Activated CD8-positive, alpha-beta T cell treated with anti-CD3 and anti-CD28 coated beads for 36 hours (primary cell): ENCODE data around the gene LUC7L2. TPM values are rescaled to one million over a fixed set of nuclear protein-coding genes. Genes with fewer than 3 reads are reported as not detected.

Experiments used
- ATAC-seq: fragments of 200-7000 bp; cut with Tn5 transposase; one replicate; pipeline ENCODE4 v1.10.0; 2021; ENCODE audit warnings: mild to moderate bottlenecking, moderate library complexity
- CTCF ChIA-PET: fragments of 350-600 bp; sonication (Branson Sonifier 250); formaldehyde crosslinking; loops from one replicate; lab custom pipeline; 2021; ENCODE audit warnings: antibody characterized with exemption; lab: Charles Lee
- POLR2A ChIA-PET: fragments of 350-600 bp; sonication (Branson Sonifier 250); formaldehyde crosslinking; loops from one replicate; lab custom pipeline; 2021; ENCODE audit warnings: antibody characterized with exemption; lab: Charles Lee
- DNase-seq: peaks from one replicate; pipeline ENCODE4 v3.0.0-alpha.2; 2020
- H3K27ac Mint-ChIP-seq: one replicate; pipeline ENCODE4 v1.8.0; 2021; ENCODE audit warnings: mild to moderate bottlenecking, mixed read lengths
- H3K27me3 Mint-ChIP-seq: one replicate; pipeline ENCODE4 v1.8.0; 2021; ENCODE audit warnings: mixed read lengths
- H3K36me3 Mint-ChIP-seq: one replicate; pipeline ENCODE4 v1.8.0; 2021; ENCODE audit warnings: low read depth, mixed read lengths
- H3K4me1 Mint-ChIP-seq: one replicate; pipeline ENCODE4 v1.8.0; 2021; ENCODE audit warnings: low read depth, mixed read lengths
- H3K4me3 Mint-ChIP-seq: one replicate; pipeline ENCODE4 v1.8.0; 2021; ENCODE audit warnings: mild to moderate bottlenecking, moderate library complexity, mixed read lengths
- H3K9me3 Mint-ChIP-seq: one replicate; pipeline ENCODE4 v1.8.0; 2021; ENCODE audit warnings: mixed read lengths
- CTCF ChIP-seq: fragments of 200-600 bp; IDR thresholded peaks from one replicate; pipeline ENCODE4 v1.8.0; 2022; ENCODE audit warnings: antibody characterized with exemption, mild to moderate bottlenecking
- intact Hi-C: fragments of 100-400 bp; cut with micrococcal nuclease; formaldehyde crosslinking; loops from one replicate; pipeline ENCODE4 v1.10.0; 2022
- total RNA-seq, 2 experiments: library from RNA; stranded (reverse); gene quantifications; one replicate each; pipeline ENCODE4 v1.2.3, GENCODE V29; 2021

The LUC7L2 gene
- total RNA-seq, 2 experiments from 2014 or later, result 133 to 140 TPM

- no peaks in the 10 kb centered on the region for H3K27me3 Mint-ChIP-seq
- CTCF ChIA-PET, result no interaction called here
- no peak for DNase-seq
- no peaks in the 10 kb centered on the region for H3K9me3 Mint-ChIP-seq
- intact Hi-C loops, result no loop called here
- no peak for ATAC-seq
- no peak overlapping the region for H3K27ac Mint-ChIP-seq
- POLR2A ChIA-PET, result no interaction called here
- peaks cover 16% of the 10 kb centered on the region for H3K36me3 Mint-ChIP-seq
- H3K4me1 Mint-ChIP-seq, result peaks cover 5% of the 10 kb centered on the region
- no peak for TF ChIP-seq CTCF
- H3K4me3 Mint-ChIP-seq, result no peak overlapping the region
Measured at GRCh38 chr7:139430443-139430842, 70.7 kb downstream of the LUC7L2 start.

DNA sequence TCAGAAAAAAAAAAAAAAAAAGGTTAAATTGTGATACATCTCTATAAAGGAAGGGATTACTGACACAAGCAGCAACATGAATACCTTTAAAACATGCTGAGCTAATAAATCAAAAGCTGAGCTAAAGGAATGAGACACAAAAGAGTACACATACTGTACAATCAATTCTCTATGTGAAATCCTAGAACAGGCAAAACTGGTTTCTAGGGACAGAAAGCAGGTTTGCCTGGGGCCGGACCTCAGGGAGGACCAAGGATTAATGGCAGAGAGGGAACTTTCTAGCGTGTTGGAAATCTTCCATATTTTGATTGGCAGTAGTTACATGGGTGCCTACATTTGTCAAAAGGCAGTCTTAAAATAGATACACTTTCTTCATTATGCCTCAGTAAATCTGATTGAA, 71.3 kb downstream of the LUC7L2 start:
- intact Hi-C loops, result no loop called here
- DNase-seq (no peak), ATAC-seq (no peak)
- no peak for TF ChIP-seq CTCF
- H3K9me3 Mint-ChIP-seq, result no peaks in the 10 kb centered on the region
- CTCF ChIA-PET, result interaction anchor here (1.2 kb wide), 1 partner anchor 8 kb away, joined by 3 read pairs; no protein-coding TSS in a partner anchor
- no peak overlapping the region for H3K4me3 Mint-ChIP-seq
- no peaks in the 10 kb centered on the region for H3K27me3 Mint-ChIP-seq
- H3K36me3 Mint-ChIP-seq, result peaks cover 18% of the 10 kb centered on the region
- H3K27ac Mint-ChIP-seq, result no peak overlapping the region
- POLR2A ChIA-PET, result interaction anchor here (0.7 to 1.1 kb wide), 3 partner anchors 12 to 378 kb away, joined by 3 read pairs; no protein-coding TSS in a partner anchor
- peaks cover 5% of the 10 kb centered on the region for H3K4me1 Mint-ChIP-seq

DNA sequence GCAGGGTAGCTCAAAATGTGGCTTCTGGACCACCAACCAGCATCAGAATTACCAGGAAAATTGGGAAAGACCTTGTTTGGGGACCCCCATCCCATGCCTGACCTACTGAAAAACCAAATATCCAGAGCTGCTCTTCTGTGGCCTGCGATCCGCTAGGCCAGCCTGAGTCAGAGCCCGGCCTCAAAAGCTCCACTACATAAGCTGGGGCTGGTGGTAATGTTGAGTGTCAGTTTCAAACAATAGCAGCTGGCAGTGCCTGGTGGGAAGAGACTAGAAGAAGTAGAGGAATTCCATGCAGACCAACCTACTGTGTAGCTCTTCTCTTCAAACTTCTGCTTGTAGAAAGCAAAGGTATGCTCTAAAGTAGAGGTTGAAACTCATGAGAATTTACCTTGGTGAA, 71.8 kb downstream of the LUC7L2 start:
- no peaks in the 10 kb centered on the region for H3K9me3 Mint-ChIP-seq
- peaks cover 18% of the 10 kb centered on the region for H3K36me3 Mint-ChIP-seq
- peaks cover 5% of the 10 kb centered on the region for H3K4me1 Mint-ChIP-seq
- DNase-seq (no peak), ATAC-seq (no peak)
- ChIA-PET CTCF (interaction anchor here (1.2 kb wide), 1 partner anchor 9 kb away, joined by 3 read pairs; no protein-coding TSS in a partner anchor), POLR2A (interaction anchor here (0.7 to 1.1 kb wide), 3 partner anchors 13 to 377 kb away, joined by 3 read pairs; no protein-coding TSS in a partner anchor)
- no peak for TF ChIP-seq CTCF
- no peak overlapping the region for H3K4me3 Mint-ChIP-seq
- intact Hi-C loops, result no loop called here
- no peak overlapping the region for H3K27ac Mint-ChIP-seq
- no peaks in the 10 kb centered on the region for H3K27me3 Mint-ChIP-seq

DNA sequence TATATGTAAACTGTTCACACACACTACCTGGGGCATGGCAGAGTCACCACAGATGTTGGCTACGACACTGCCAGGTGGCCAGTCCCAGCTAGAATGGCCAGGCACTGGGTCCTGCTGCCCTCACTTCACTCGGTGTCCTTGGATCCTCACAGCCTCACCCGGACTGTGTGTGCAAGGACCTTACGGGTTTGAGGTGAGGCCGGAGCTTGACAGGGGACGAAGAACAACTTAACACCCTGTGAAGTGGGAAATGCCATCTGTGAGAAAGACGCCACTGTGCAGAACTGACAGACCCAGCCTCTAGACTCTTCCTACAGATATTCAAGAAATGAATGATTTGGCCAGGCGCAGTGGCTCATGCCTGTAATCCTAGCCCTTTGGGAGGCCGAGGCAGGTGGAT, 77.1 kb downstream of the LUC7L2 start:
- H3K36me3 Mint-ChIP-seq, result peaks cover 4% of the 10 kb centered on the region
- no peak overlapping the region for H3K27ac Mint-ChIP-seq
- no peak for TF ChIP-seq CTCF
- ATAC-seq (no peak), DNase-seq (no peak)
- POLR2A ChIA-PET, result no interaction called here
- no peaks in the 10 kb centered on the region for H3K27me3 Mint-ChIP-seq
- CTCF ChIA-PET, result interaction anchor here (1.1 to 4.2 kb wide), 4 partner anchors 11 to 26 kb away, joined by 3 to 46 read pairs (median 4); no protein-coding TSS in a partner anchor
- peaks cover 5% of the 10 kb centered on the region for H3K4me1 Mint-ChIP-seq
- H3K9me3 Mint-ChIP-seq, result no peaks in the 10 kb centered on the region
- intact Hi-C loops, result no loop called here
- H3K4me3 Mint-ChIP-seq, result no peak overlapping the region

DNA sequence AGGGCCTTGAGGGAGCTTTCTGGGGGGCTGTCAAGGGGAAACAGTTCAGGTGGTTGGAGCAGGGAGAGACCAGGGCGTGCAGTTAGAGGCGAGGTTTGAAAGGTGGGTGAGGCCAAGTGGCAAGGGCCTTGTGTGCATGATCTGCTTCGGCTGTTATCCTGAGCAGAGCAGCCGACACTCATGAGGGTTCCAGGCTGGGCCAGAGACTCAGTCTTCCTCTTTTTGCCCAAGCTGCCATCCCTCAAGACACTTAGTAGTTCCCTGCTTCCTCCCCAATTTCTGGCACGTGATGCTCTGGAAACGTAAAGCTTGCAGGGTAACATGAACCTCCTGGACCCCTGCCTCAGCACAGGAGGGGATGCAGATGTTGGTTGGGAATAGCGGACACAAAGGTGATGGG, 79.7 kb downstream of the LUC7L2 start:
- ChIA-PET CTCF (no interaction called here), POLR2A (no interaction called here)
- peaks cover 1% of the 10 kb centered on the region for H3K4me1 Mint-ChIP-seq
- H3K4me3 Mint-ChIP-seq, result no peak overlapping the region
- DNase-seq (no peak), ATAC-seq (no peak)
- intact Hi-C loops, result no loop called here
- no peaks in the 10 kb centered on the region for H3K27me3 Mint-ChIP-seq
- no peak overlapping the region for H3K27ac Mint-ChIP-seq
- H3K9me3 Mint-ChIP-seq, result no peaks in the 10 kb centered on the region
- TF ChIP-seq CTCF, result no peak
- H3K36me3 Mint-ChIP-seq, result peaks cover 4% of the 10 kb centered on the region
